Esophagus (tissue), 2 donors: Measurements from ENCODE around the gene TLR3. TPM values are rescaled to one million over a fixed set of nuclear protein-coding genes. Genes with fewer than 3 reads are reported as not detected.

Source experiments
- H3K27ac ChIP-seq, 2 donors: one replicate each; pipeline ENCODE4 v1.5.1; 2013; ENCODE audit warnings: low read depth in 2 of 2, mild to moderate bottlenecking in 2 of 2, inconsistent platforms in 1 of 2, low read length in 1 of 2, moderate library complexity in 1 of 2
- H3K27me3 ChIP-seq, 2 donors: one replicate each; pipeline ENCODE4 v1.6.1; 2013; ENCODE audit warnings: low read length in 2 of 2, control low read depth in 1 of 2, mild to moderate bottlenecking in 1 of 2; ENCODE audit not compliant: insufficient read depth in 2 of 2, control insufficient read depth in 1 of 2
- H3K36me3 ChIP-seq, 2 donors: one replicate each; pipeline ENCODE4 v1.6.1; 2013; ENCODE audit warnings: low read length in 1 of 2; ENCODE audit not compliant: control insufficient read depth in 2 of 2, insufficient read depth in 2 of 2
- H3K4me1 ChIP-seq, 2 donors: one replicate each; pipeline ENCODE4 v1.6.1; 2013; ENCODE audit warnings: low read length in 1 of 2; ENCODE audit not compliant: control insufficient read depth in 2 of 2, insufficient read depth in 2 of 2
- H3K4me3 ChIP-seq, 2 donors: one replicate each; pipeline ENCODE4 v1.5.1; 2013; ENCODE audit warnings: low read length in 2 of 2, mild to moderate bottlenecking in 2 of 2, low read depth in 1 of 2, moderate library complexity in 1 of 2
- H3K9me3 ChIP-seq, 2 donors: one replicate each; pipeline ENCODE4 v1.6.1; 2013; ENCODE audit warnings: mild to moderate bottlenecking in 2 of 2, low read depth in 1 of 2, low read length in 1 of 2, moderate library complexity in 1 of 2; ENCODE audit not compliant: control insufficient read depth in 2 of 2, insufficient read depth in 1 of 2
- WGBS, 2 donors: extraction: QIAGEN DNeasy Blood & Tissue Kit; methylation state at CpG; one replicate each; pipeline ENCODE4 v1.1.7; 2013; 5-methylcytosine and 5-hydroxymethylcytosine counted together
- polyA plus RNA-seq, 2 donors: library from polyadenylated mRNA; stranded (reverse); fragments of 200-250 nt; gene quantifications; one replicate each; pipeline ENCODE4 v1.2.3, GENCODE V29; 2013
- donor health status: healthy with polysubstance abuse.
- donor health status: Bipolar disorder and iron deficiency.

TLR3 gene
- polyA plus RNA-seq, 2 donors = 2.1 to 3.6 TPM

DNA sequence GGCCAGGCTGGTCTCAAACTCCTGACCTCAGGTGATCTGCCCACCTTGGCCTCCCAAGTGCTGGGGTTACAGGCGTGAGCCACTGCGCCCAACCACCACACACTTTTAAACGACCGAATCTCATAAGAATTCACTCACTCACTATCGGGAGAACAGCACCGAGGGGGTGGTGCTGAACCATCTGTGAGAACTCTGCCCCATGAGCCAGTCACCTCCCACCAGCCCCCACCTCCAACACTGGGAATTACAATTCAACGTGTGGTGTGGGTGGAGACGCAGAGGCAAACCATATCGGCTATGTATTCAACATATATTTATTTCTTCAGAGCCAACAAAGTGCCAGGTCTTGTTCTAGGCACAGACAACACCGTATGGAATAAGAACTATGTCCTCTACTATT is 3.6 kb downstream of the TLR3 start:
- Histone ChIP-seq H3K27ac (no peak overlapping the region), H3K27me3 (no peaks in the 10 kb centered on the region), H3K4me3 (no peak overlapping the region), H3K9me3 (no peaks in the 10 kb centered on the region), H3K36me3 (no peaks in the 10 kb centered on the region), H3K4me1 (no peaks in the 10 kb centered on the region)
- WGBS, 2 donors = 92 to 95% methylated on average over 10 of the region's 10 CpGs

GRCh38 chr4:186074189-186074588 is 5.2 kb downstream of the TLR3 start:
- H3K4me3 ChIP-seq = no peak overlapping the region
- no peaks in the 10 kb centered on the region for H3K27me3 ChIP-seq
- no peaks in the 10 kb centered on the region for H3K4me1 ChIP-seq
- no peaks in the 10 kb centered on the region for H3K9me3 ChIP-seq
- no peaks in the 10 kb centered on the region for H3K36me3 ChIP-seq
- H3K27ac ChIP-seq = peak overlapping the region in 1 of 2 donors; percentile 24
- WGBS, 2 donors = 72 to 75% methylated on average over 7 of the region's 7 CpGs

DNA sequence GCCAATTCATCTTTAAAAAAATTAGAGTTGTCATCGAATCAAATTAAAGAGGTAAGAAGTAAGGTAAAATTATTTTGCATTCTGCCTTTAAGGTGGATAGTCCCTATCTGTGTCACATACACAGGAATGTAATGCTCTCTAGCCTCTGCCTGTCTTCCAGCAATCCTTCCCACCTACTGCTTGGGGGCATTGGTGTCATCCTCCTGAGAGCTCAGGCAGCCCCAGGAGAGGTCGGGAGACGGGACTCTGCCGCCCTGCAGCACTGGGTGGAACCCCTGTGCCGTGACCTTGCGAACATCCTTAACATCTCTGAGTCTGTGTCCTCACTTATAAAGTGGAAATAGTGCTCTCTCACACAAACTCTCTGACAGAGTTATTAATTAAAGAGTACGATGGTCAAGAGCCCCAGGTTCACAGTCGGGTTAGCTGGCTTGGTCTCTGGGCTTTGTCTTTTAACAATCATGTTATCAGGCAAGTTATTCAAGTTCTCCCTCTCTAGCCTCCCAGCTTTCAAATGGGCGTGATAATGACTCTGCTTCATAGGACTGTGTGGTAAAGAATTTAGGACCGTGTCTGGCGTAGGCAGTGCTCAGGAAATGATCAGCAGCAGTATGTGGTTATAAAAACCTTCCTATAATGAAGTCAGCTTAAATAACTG is 10.2 kb downstream of the TLR3 start:
- Histone ChIP-seq H3K27ac (peak overlapping the region; percentile 25 to 91), H3K4me1 (no peaks in the 10 kb centered on the region)
- 57 to 64% methylated on average over 11 of the region's 11 CpGs for WGBS, 2 donors

DNA sequence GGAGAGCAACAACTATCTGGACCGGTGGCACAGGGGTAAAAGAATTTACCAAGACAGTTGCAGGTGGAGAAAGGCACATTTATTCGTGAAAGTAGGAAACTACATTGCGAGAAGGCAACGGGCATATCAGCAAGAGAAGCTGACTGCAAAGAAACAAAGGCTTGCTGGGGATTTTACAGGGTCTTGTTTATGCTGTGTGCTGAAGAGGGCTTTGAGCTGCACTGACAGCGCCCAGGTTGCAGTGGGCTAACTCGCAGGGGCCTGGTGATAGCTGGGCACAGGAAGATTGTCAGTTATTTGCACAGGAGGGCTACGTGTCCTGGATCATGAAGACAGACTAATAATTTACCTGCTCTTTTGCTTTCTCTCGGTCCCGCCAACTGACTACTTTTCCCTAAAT is 10.7 kb downstream of the TLR3 start:
- no peak overlapping the region for H3K4me3 ChIP-seq
- no peaks in the 10 kb centered on the region for H3K27me3 ChIP-seq
- no peaks in the 10 kb centered on the region for H3K9me3 ChIP-seq
- WGBS, 2 donors = 79 to 86% methylated on average over 9 of the region's 9 CpGs
- H3K36me3 ChIP-seq = peaks cover 0 to 2% of the 10 kb centered on the region in 2 donors
- peak overlapping the region; percentile 25 to 64 for H3K27ac ChIP-seq
- H3K4me1 ChIP-seq = no peaks in the 10 kb centered on the region

More for the DNA sequence above, 10.2 kb downstream of the TLR3 start:
- peaks cover 0 to 2% of the 10 kb centered on the region in 2 donors for H3K36me3 ChIP-seq
- peak overlapping the region in 1 of 2 donors; percentile 37 for H3K4me3 ChIP-seq
- no peaks in the 10 kb centered on the region for H3K9me3 ChIP-seq
- H3K27me3 ChIP-seq = no peaks in the 10 kb centered on the region

DNA sequence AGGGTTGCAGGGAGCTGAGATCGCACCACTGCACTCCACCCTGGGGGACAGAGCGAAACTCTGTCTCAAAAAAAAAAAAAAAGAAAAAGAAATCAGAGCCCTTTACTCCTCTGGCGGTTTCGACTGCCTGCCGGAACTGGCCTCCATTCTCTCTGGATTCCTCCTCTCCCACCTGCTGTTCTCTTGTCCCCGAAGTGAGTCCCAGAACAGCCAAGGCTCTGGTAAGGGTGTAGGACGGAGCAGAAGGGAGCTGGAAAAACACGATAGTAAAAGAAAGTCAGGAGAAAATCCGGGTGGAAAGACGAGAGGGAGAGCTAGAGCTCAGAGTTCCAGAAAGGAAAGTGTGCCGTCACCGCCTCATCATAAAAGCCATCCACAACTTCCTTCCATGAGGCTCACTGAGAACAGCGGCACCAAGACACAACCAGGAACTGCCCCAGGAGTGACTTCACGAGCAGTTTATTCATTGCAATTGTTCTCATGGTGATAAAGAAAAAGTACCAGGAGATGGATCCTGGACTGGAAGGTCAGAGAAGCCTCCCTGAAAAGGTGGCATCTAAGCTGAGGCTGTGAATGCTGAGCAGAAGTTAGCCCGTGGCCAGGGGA is 12.3 kb downstream of the TLR3 start:
- no peaks in the 10 kb centered on the region for H3K27me3 ChIP-seq
- H3K27ac ChIP-seq = no peak overlapping the region
- no peaks in the 10 kb centered on the region for H3K9me3 ChIP-seq
- no peak overlapping the region for H3K4me3 ChIP-seq
- H3K4me1 ChIP-seq = no peaks in the 10 kb centered on the region
- peaks cover 0 to 2% of the 10 kb centered on the region in 2 donors for H3K36me3 ChIP-seq
- WGBS, 2 donors = 87% methylated on average over 15 of the region's 15 CpGs

- Histone ChIP-seq H3K27ac (no peak overlapping the region), H3K9me3 (no peaks in the 10 kb centered on the region), H3K4me1 (no peaks in the 10 kb centered on the region), H3K36me3 (peaks cover 0 to 2% of the 10 kb centered on the region in 2 donors), H3K4me3 (no peak overlapping the region), H3K27me3 (no peaks in the 10 kb centered on the region)
- 71 to 78% methylated on average over 4 of the region's 4 CpGs for WGBS, 2 donors
These were observed 13.3 kb downstream of the TLR3 start for GRCh38 chr4:186082221-186082620.

DNA sequence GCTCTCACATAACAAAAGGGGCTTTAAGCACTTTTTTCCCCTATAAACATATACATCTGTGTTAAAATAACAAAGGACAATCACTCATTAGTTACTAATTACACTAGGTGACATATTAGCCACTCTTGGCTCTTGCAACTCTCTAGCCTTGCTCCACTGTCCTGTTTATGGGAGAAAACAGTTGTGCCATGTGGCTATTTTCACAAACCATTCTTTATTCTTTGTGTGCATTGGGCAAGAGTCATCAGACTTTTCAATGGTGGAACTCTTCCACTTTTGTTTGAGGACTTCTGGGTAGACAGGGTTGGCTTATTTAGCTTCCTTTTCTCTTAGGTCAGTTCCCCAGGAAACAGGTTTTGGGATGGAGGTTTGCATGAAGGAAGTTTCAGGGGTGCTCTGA is 19.6 kb downstream of the TLR3 start:
- Histone ChIP-seq H3K27ac (no peak overlapping the region), H3K4me3 (no peak overlapping the region), H3K9me3 (no peaks in the 10 kb centered on the region), H3K4me1 (no peaks in the 10 kb centered on the region), H3K27me3 (no peaks in the 10 kb centered on the region), H3K36me3 (no peaks in the 10 kb centered on the region)

DNA sequence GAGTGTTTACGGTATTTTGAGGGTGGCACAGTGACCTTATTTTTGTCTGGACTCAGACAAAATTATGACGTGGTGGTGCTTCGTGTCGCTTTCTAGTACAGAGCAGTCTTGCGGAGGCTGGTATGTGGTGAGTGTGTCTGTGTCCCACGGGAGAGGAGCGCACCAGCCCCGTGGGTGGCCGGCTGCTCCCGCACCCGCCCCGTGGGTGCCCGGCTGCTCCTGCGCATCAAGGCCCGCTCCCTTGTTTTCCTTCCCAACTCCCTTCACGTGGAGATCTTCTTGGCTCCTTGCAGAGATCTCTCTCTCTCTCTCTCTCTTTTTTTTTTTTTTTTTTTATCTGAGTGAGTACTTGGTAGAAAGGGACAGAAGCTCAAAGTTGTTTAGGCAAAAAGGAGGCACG is 23.3 kb downstream of the TLR3 start:
- Histone ChIP-seq H3K36me3 (no peaks in the 10 kb centered on the region), H3K27me3 (no peaks in the 10 kb centered on the region), H3K4me3 (no peak overlapping the region), H3K27ac (no peak overlapping the region), H3K4me1 (no peaks in the 10 kb centered on the region), H3K9me3 (no peaks in the 10 kb centered on the region)
- WGBS, 2 donors = 90 to 93% methylated on average over 17 of the region's 17 CpGs

DNA sequence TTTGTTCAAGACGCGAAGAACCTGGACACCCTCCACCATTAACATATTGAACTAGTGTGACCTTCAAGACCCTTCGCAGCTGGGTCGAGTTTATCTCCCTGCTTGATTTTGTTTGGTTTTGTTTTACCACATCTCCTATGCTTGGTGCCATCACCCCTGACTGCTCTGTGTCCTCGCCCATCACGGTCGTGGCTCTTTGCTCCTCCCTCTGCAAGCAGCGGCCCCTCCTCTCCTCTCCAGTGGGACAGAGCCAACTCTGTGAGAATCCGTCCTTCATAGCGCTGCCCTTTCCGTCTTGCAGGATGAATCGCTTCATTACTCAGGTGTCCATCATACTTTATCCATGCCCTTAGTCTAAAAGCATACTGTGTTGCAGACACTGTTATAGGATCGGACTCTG is 26.4 kb downstream of the TLR3 start:
- Histone ChIP-seq H3K27me3 (no peaks in the 10 kb centered on the region), H3K36me3 (no peaks in the 10 kb centered on the region), H3K4me1 (no peaks in the 10 kb centered on the region), H3K4me3 (peak overlapping the region in 1 of 2 donors; percentile 18), H3K9me3 (no peaks in the 10 kb centered on the region), H3K27ac (no peak overlapping the region)
- WGBS, 2 donors = 40 to 44% methylated on average over 13 of the region's 13 CpGs

DNA sequence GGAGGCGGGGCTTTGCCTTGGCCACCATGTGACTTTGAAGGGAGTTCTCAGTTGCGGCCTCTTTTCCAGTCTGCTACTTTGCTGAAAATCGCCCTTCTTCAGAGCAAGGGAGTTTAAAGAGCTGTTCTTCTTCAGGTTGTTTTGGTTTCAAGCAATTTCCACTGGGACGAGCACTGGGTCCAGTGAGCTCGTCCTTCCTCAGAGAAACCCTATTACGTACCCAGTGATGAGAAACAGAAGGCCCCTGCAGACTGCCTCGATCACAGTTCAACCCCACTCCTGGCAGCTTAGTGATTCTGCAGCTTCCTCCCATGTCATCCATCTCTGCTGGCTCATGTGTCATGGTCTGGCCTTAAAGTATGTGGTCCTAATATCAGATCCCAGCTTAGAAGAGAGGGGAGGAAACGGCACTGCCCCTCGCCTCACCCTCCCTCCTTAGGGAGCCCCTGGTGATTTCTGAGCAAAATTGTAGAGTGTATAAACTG is 27.8 kb downstream of the TLR3 start:
- Histone ChIP-seq H3K9me3 (no peaks in the 10 kb centered on the region), H3K36me3 (no peaks in the 10 kb centered on the region), H3K4me1 (no peaks in the 10 kb centered on the region), H3K27me3 (no peaks in the 10 kb centered on the region), H3K27ac (no peak overlapping the region), H3K4me3 (no peak overlapping the region)
- WGBS, 2 donors = 78 to 82% methylated on average over 9 of the region's 9 CpGs
